ENCODE measurements around the gene NRDC. TPM values are rescaled to one million over a fixed set of nuclear protein-coding genes. Genes with fewer than 3 reads are reported as not detected.

NRDC gene
- total RNA-seq, 1 experiment from 2014 or later: 147 TPM

- TF ChIP-seq CTCF (conservative IDR thresholded peaks at IDR 0.05): no peak
Measured at GRCh38 chr1:51784997-51785421, 93.5 kb downstream of the NRDC start.

More at GRCh38 chr1:51784997-51785421, 93.5 kb downstream of the NRDC start:
- Histone ChIP-seq H3K4me1 (ENCODE audit: insufficient read depth, low read length) (no peaks in the 10 kb centered on the region), H2BK120ac (ENCODE audit: low read depth, low read length, poor library complexity, severe bottlenecking) (no peak overlapping the region), H3K9me3 (ENCODE audit: control insufficient read depth, low read depth, low read length) (no peaks in the 10 kb centered on the region), H3K9ac (ENCODE audit: extremely low read depth, insufficient read length, low read length) (no peak overlapping the region), H3K56ac (ENCODE audit: insufficient read length, low read depth, low read length) (no peak overlapping the region), H3T11ph (ENCODE audit: low read length) (no peak overlapping the region), H3K4me2 (ENCODE audit: insufficient read depth, insufficient read length, low read length) (no peak overlapping the region), H3K18ac (ENCODE audit: insufficient read length, low read depth, low read length) (no peak overlapping the region), H2AK5ac (ENCODE audit: insufficient read length, low read length) (no peak overlapping the region), H3K14ac (ENCODE audit: insufficient read depth, low read length) (no peak overlapping the region), H4K8ac (replicated peaks; ENCODE audit: insufficient read length, low read depth, low read length) (no peak overlapping the region), H3K23me2 (ENCODE audit: insufficient read length, low read depth, low read length, poor library complexity, severe bottlenecking) (no peaks in the 10 kb centered on the region), H3K79me1 (ENCODE audit: insufficient read depth, low read depth, low read length, poor library complexity, severe bottlenecking) (no peaks in the 10 kb centered on the region), H3K4ac (ENCODE audit: low read depth, low read length) (no peak overlapping the region), H4K91ac (ENCODE audit: insufficient read length, low read depth, low read length) (no peak overlapping the region), H4K5ac (ENCODE audit: insufficient read length, low read depth, low read length) (no peak overlapping the region), H2BK20ac (ENCODE audit: low read depth, low read length, poor library complexity, severe bottlenecking) (no peak overlapping the region), H2BK5ac (ENCODE audit: insufficient read length, low read length) (no peak overlapping the region), H3K27me3 (ENCODE audit: insufficient read depth, low read length) (no peaks in the 10 kb centered on the region), H3K79me2 (ENCODE audit: insufficient read depth, low read length) (no peaks in the 10 kb centered on the region), H3K27ac (ENCODE audit: insufficient read length, low read depth, low read length) (no peak overlapping the region), H4K20me1 (ENCODE audit: control insufficient read depth, insufficient read depth, insufficient read length) (no peaks in the 10 kb centered on the region), H2BK12ac (ENCODE audit: insufficient read length, low read depth, low read length) (no peak overlapping the region), H2BK15ac (ENCODE audit: low read depth, low read length) (no peak overlapping the region), H2AFZ (ENCODE audit: low read length) (no peak overlapping the region), H3K23ac (ENCODE audit: insufficient read length, low read depth, low read length) (no peak overlapping the region)
- no peaks in the 10 kb centered on the region for H3K9me3 Mint-ChIP-seq
- no CpG with 5 or more reads among the region's 4 CpGs for WGBS (ENCODE audit: extremely low coverage, insufficient read length, low lambda C conversion rate)
- H3K4me3 Mint-ChIP-seq: no peak overlapping the region
- DNase-seq: no peak
- H3K27me3 Mint-ChIP-seq (ENCODE audit: low read depth): no peaks in the 10 kb centered on the region
- peaks cover 13 to 84% (median 66%) of the 10 kb centered on the region in 3 experiments; a peak in 6 of 7 replicates for H3K36me3 Mint-ChIP-seq (ENCODE audit: insufficient read depth in 1 of 3, low read depth in 3 of 3)
- H3K4me1 Mint-ChIP-seq: no peaks in the 10 kb centered on the region
- peak overlapping the region in 2 of 3 experiments; percentile 6 to 44; a peak in 2 of 7 replicates for H3K27ac Mint-ChIP-seq

All from H9 (cell line).